ENCODE results near the gene MADCAM1. TPM values are rescaled to one million over a fixed set of nuclear protein-coding genes. Genes with fewer than 3 reads are reported as not detected.

MADCAM1 gene
- total RNA-seq, 1 experiment from 2014 or later: 0.47 TPM

DNA sequence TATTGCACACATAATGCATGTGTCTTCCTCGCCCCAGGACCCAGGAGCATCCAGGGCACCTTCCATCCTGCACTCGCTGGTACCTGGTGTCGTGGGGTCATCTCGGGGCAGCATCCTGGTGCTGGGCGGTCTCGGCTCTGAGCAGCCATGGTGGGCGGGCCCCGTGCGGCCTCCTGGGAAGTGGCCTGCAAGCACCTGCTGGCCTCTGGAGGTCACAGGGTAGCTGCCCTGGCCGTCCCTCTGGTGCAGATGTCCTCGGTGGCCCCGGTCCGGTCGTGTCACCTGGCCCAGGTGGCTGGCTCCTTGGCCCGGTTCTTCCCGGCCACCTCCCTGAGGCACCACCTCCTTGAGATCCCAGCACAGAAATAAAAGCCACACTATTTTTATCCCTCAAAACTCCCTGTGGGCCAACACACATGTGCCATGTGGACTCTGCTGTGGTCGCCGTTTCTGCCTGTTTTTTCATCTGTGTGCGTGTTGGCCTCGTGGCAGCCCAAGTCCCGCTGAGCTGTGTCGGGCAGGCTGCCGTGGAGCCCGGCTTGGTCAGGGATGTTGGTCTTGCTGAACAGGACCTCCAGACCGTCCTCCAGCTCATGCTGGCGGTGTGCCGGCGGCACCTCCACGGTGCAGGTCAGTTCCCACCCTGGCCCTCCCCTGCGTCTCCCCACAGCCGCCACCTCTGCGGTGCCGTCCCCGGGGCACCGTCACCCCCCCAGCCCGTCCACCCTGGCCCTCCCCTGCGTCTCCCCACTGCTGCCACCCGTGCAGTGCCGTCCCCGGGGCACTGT lies 42.5 kb downstream of the MADCAM1 start:
- no peaks in the 10 kb centered on the region for H3K9me3 Mint-ChIP-seq (ENCODE audit: unreplicated experiment)
- TF ChIP-seq, protein P1, sequence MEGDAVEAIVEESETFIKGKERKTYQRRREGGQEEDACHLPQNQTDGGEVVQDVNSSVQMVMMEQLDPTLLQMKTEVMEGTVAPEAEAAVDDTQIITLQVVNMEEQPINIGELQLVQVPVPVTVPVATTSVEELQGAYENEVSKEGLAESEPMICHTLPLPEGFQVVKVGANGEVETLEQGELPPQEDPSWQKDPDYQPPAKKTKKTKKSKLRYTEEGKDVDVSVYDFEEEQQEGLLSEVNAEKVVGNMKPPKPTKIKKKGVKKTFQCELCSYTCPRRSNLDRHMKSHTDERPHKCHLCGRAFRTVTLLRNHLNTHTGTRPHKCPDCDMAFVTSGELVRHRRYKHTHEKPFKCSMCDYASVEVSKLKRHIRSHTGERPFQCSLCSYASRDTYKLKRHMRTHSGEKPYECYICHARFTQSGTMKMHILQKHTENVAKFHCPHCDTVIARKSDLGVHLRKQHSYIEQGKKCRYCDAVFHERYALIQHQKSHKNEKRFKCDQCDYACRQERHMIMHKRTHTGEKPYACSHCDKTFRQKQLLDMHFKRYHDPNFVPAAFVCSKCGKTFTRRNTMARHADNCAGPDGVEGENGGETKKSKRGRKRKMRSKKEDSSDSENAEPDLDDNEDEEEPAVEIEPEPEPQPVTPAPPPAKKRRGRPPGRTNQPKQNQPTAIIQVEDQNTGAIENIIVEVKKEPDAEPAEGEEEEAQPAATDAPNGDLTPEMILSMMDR (IDR thresholded peaks at IDR 0.05; ENCODE audit: unreplicated experiment): no peak
- DNase-seq (ENCODE audit: unreplicated experiment): no peak
- ChIA-PET CTCF (interaction anchor here (0.6 kb wide), 1 partner anchor 16 kb away, joined by 3 read pairs; no protein-coding TSS in a partner anchor), POLR2A (no interaction called here)
- H3K36me3 Mint-ChIP-seq (ENCODE audit: insufficient read depth, unreplicated experiment): peaks cover 23% of the 10 kb centered on the region
- intact Hi-C loops (cut with micrococcal nuclease): no loop called here
- H3K4me1 Mint-ChIP-seq (ENCODE audit: insufficient read depth, unreplicated experiment): peaks cover 4% of the 10 kb centered on the region
- H3K27me3 Mint-ChIP-seq (ENCODE audit: insufficient read depth, unreplicated experiment): no peaks in the 10 kb centered on the region
- H3K27ac Mint-ChIP-seq (ENCODE audit: low read depth, unreplicated experiment): no peak overlapping the region
- BruUV-seq (replicated peaks): no TSS peak
- H3K4me3 Mint-ChIP-seq (ENCODE audit: unreplicated experiment): no peak overlapping the region

DNA sequence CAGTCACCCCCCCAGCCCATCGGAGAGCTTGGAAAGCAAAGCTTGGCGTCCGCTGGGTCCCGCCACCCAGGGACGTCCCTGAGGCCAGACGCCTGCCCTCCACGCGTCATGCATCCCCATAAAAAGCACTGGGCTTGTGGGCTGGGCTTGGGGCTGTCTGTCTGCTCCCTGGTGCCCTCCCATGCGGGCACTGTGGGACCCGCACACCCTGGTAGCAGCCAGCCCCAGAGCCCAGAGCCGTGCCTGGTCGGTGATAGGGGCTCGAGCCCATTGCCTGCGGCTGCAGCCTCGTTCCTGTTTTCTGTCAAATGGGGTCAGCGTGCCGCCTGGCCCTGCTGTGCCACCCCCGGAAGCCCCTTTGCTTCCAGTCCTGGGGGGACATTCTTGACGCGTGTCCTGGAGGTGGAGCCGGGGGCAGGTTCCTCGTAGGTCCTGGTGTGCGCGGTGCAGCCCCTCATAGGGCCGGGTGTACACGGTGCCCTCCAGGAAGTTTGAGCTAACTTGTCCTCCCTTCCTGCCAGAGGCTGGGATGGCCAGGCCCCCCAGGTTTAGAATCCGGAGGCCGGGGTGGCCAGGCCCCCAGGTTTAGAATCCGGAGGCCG lies 43.2 kb downstream of the MADCAM1 start:
- Mint-ChIP-seq H3K36me3 (ENCODE audit: insufficient read depth, unreplicated experiment) (peaks cover 24% of the 10 kb centered on the region), H3K4me3 (ENCODE audit: unreplicated experiment) (no peak overlapping the region), H3K9me3 (ENCODE audit: unreplicated experiment) (no peaks in the 10 kb centered on the region), H3K27me3 (ENCODE audit: insufficient read depth, unreplicated experiment) (no peaks in the 10 kb centered on the region), H3K27ac (ENCODE audit: low read depth, unreplicated experiment) (no peak overlapping the region), H3K4me1 (ENCODE audit: insufficient read depth, unreplicated experiment) (peaks cover 4% of the 10 kb centered on the region)
- no TSS peak for BruUV-seq (replicated peaks)
- DNase-seq (ENCODE audit: unreplicated experiment): no peak
- TF ChIP-seq, protein P1 (IDR thresholded peaks at IDR 0.05; ENCODE audit: unreplicated experiment): no peak
- ChIA-PET CTCF (interaction anchor here (0.6 kb wide), 1 partner anchor 17 kb away, joined by 3 read pairs; no protein-coding TSS in a partner anchor), POLR2A (no interaction called here)
- intact Hi-C loops (cut with micrococcal nuclease): no loop called here

DNA sequence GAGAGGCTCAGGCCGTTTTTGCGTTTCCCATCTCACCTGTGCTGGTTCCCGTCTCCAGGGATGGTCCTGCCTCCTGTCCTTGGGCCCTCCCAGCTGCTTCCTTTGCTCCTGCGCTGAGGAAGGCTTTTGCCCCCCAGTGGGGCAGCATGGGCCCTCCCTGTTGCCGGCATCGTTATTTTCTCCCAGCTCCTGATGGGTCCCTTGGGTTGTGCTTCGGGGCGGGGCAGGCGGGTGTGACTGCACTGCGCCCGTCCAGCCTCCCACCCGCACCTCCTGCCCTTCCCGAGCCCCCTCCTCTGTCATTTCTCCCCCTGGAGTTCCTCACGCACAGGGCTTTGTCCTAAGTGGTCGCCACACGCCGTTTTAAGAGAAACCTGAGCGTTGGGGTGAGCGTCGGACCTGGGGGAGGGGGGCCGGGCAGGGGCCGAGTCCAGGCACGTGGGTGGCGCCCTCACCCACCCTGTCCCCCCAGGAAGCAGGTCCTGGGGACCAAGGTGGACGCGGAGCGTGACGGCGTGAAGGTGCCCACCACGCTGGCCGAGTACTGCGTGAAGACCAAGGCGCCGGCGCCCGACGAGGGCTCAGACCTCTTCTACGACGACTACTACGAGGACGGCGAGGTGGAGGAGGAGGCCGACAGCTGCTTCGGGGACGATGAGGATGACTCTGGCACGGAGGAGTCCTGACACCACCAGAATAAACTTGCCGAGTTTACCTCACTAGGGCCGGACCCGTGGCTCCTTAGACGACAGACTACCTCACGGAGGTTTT lies 44.8 kb downstream of the MADCAM1 start:
- no peaks in the 10 kb centered on the region for H3K9me3 Mint-ChIP-seq (ENCODE audit: unreplicated experiment)
- BruUV-seq (replicated peaks): no TSS peak
- no peaks in the 10 kb centered on the region for H3K4me1 Mint-ChIP-seq (ENCODE audit: insufficient read depth, unreplicated experiment)
- no peaks in the 10 kb centered on the region for H3K27me3 Mint-ChIP-seq (ENCODE audit: insufficient read depth, unreplicated experiment)
- TF ChIP-seq, protein P1 (IDR thresholded peaks at IDR 0.05; ENCODE audit: unreplicated experiment): no peak
- H3K36me3 Mint-ChIP-seq (ENCODE audit: insufficient read depth, unreplicated experiment): peaks cover 31% of the 10 kb centered on the region
- POLR2A ChIA-PET: no interaction called here
- no peak for DNase-seq (ENCODE audit: unreplicated experiment)
- H3K4me3 Mint-ChIP-seq (ENCODE audit: unreplicated experiment): no peak overlapping the region
- no peak overlapping the region for H3K27ac Mint-ChIP-seq (ENCODE audit: low read depth, unreplicated experiment)
- CTCF ChIA-PET: no interaction called here
- intact Hi-C loops (cut with micrococcal nuclease): no loop called here

DNA sequence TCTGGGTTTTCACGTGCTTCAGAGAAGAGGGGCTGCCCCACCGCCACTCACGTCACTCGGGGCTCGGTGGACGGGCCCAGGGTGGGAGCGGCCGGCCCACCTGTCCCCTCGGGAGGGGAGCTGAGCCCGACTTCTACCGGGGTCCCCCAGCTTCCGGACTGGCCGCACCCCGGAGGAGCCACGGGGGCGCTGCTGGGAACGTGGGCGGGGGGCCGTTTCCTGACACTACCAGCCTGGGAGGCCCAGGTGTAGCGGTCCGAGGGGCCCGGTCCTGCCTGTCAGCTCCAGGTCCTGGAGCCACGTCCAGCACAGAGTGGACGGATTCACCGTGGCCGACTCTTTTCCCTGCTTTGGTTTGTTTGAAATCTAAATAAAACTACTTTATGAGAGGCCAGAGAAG lies 45.4 kb downstream of the MADCAM1 start:
- Mint-ChIP-seq H3K9me3 (ENCODE audit: unreplicated experiment) (no peaks in the 10 kb centered on the region), H3K27me3 (ENCODE audit: insufficient read depth, unreplicated experiment) (no peaks in the 10 kb centered on the region), H3K36me3 (ENCODE audit: insufficient read depth, unreplicated experiment) (peaks cover 31% of the 10 kb centered on the region), H3K4me1 (ENCODE audit: insufficient read depth, unreplicated experiment) (no peaks in the 10 kb centered on the region), H3K4me3 (ENCODE audit: unreplicated experiment) (no peak overlapping the region), H3K27ac (ENCODE audit: low read depth, unreplicated experiment) (no peak overlapping the region)
- BruUV-seq (replicated peaks): no TSS peak
- intact Hi-C loops (cut with micrococcal nuclease): no loop called here
- TF ChIP-seq, protein P1 (IDR thresholded peaks at IDR 0.05; ENCODE audit: unreplicated experiment): no peak
- ChIA-PET CTCF (interaction anchor here (0.6 kb wide), 1 partner anchor 8 kb away, joined by 4 read pairs; no protein-coding TSS in a partner anchor), POLR2A (no interaction called here)
- no peak for DNase-seq (ENCODE audit: unreplicated experiment)
